Kidney epithelial cell (primary cell): ENCODE results near the gene DTNB. TPM values are rescaled to one million over a fixed set of nuclear protein-coding genes. Genes with fewer than 3 reads are reported as not detected.
"Not testable (repeated sequence)": the region's sequence is repeated elsewhere in the genome, so short reads cannot be mapped to it uniquely, and the experiment has no call there.

Experiments
- DNase-seq: peaks from one replicate; pipeline ENCODE4 v3.0.0-alpha.2; 2010; ENCODE audit warnings: low read depth
- H3K27me3 ChIP-seq: 2 replicates; pipeline ENCODE4 v1.6.0; 2011; ENCODE audit warnings: low read length; ENCODE audit not compliant: control insufficient read depth, insufficient read depth
- H3K36me3 ChIP-seq: 2 replicates; pipeline ENCODE4 v1.5.1; 2011; ENCODE audit warnings: low read length; ENCODE audit not compliant: control insufficient read depth, insufficient read depth
- H3K4me3 ChIP-seq: 2 replicates; pipeline ENCODE4 v1.5.1; 2011; ENCODE audit warnings: low read depth, mild to moderate bottlenecking, control low read depth, low read length
- total RNA-seq: library from RNA; depleted of rRNA; stranded (reverse); fragments of >200 nt; gene quantifications from 2 replicates; pipeline ENCODE4 v1.2.3, GENCODE V29; 2015
- TF ChIP-seq, protein P1 (sequence below): IDR thresholded peaks from 2 replicates; pipeline ENCODE4 v1.5.1; 2011; ENCODE audit warnings: mild to moderate bottlenecking, moderate library complexity, low read length, control low read depth, inconsistent platforms; ENCODE audit not compliant: insufficient read depth, poor library complexity, severe bottlenecking

Gene DTNB
- total RNA-seq, 1 donor from 2014 or later, result 16.9 TPM

DNA sequence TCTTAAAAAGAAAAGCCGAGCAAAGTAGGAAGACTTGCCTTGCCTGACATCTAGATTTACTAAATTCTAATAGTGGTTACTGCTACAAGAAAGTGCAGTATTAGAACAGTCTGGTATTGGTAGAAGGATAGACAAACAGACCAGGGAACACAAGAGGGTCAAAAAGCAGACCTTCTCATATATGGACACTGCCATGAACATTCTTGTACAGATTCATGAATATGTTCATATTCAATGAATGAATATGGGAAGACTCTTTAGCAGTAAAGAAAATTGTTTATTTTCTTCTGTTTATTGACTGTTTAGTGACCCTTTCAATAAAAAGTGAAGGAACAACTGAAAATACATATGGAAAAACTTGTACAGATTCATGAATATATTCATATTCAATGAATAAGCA, 37.6 kb downstream of the DTNB start:
- Histone ChIP-seq H3K4me3 (no peak overlapping the region), H3K27me3 (no peaks in the 10 kb centered on the region), H3K36me3 (no peaks in the 10 kb centered on the region)
- TF ChIP-seq, protein P1, sequence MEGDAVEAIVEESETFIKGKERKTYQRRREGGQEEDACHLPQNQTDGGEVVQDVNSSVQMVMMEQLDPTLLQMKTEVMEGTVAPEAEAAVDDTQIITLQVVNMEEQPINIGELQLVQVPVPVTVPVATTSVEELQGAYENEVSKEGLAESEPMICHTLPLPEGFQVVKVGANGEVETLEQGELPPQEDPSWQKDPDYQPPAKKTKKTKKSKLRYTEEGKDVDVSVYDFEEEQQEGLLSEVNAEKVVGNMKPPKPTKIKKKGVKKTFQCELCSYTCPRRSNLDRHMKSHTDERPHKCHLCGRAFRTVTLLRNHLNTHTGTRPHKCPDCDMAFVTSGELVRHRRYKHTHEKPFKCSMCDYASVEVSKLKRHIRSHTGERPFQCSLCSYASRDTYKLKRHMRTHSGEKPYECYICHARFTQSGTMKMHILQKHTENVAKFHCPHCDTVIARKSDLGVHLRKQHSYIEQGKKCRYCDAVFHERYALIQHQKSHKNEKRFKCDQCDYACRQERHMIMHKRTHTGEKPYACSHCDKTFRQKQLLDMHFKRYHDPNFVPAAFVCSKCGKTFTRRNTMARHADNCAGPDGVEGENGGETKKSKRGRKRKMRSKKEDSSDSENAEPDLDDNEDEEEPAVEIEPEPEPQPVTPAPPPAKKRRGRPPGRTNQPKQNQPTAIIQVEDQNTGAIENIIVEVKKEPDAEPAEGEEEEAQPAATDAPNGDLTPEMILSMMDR, result no peak
- DNase-seq, result no peak

GRCh38 chr2:25633801-25634200, 39.6 kb downstream of the DTNB start:
- H3K27me3 ChIP-seq, DNase-seq, H3K36me3 ChIP-seq, H3K4me3 ChIP-seq: not testable (repeated sequence)

DNA sequence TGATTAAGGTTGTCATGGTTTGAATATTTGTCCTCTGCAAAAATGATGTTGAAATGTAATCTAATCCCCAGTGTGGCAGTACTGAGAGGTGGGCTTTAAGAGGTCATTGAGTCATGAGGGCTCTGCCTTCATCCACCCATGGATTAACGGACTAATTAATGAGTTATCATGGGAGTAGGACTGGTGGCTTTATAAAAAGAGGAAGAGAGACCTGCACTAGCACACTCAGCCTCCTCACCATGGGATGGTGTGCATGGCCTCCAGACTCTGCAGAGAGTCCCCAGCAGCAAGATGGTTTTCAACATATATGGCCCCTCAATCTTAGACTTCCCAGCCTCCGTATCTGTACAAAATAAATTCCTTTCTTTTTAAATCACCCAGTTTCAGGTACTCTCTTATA, 41.0 kb downstream of the DTNB start:
- Histone ChIP-seq H3K27me3 (no peaks in the 10 kb centered on the region), H3K4me3 (no peak overlapping the region), H3K36me3 (no peaks in the 10 kb centered on the region)
- TF ChIP-seq, protein P1, result no peak
- no peak for DNase-seq

- Histone ChIP-seq H3K4me3 (no peak overlapping the region), H3K36me3 (no peaks in the 10 kb centered on the region), H3K27me3 (no peaks in the 10 kb centered on the region)
- TF ChIP-seq, protein P1, result no peak
- no peak for DNase-seq
These were observed 48.7 kb downstream of the DTNB start for GRCh38 chr2:25624635-25625034.

DNA sequence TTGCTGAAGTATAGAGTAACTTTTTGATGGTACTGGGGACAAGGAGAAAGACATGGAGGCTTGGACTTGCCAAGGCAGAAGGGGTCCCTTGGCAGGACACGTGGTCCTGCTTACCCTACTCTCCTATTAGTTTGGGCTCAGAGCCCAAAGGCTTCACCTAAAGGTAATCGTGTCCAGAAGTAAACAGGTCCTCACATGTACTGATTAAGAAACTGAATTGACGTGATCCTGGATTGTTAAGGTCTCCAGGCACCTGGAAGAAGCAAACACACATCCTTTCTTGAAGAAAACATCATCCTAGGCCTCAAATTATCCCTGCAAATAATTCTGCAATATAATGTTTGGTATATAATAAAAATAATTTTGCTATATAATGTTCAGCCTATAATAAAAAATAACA, 50.0 kb downstream of the DTNB start:
- no peaks in the 10 kb centered on the region for H3K36me3 ChIP-seq
- H3K4me3 ChIP-seq, result no peak overlapping the region
- no peaks in the 10 kb centered on the region for H3K27me3 ChIP-seq
- DNase-seq, result no peak
- TF ChIP-seq, protein P1, result no peak

DNA sequence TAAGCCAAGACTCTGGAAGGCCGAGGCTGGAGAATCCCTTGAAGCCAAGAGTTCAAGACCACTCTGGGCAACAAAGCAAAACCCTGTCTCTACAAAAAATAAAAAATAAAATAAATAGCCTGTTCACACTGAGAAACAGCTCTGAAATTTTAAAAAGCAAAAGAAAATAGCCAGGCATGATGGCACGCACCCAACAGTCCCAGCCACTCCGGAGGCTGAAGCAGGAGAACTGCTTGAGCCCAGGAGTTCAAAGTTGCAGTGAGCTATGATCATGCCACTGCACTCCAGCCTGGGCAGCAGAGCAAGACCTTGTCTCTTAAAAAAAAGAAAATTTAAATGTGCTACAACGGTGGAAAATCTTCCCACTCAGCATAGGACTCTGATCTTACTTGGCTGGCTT, 52.7 kb downstream of the DTNB start:
- TF ChIP-seq, protein P1, result no peak
- DNase-seq, result no peak
- Histone ChIP-seq H3K36me3 (no peaks in the 10 kb centered on the region), H3K4me3 (no peak overlapping the region), H3K27me3 (no peaks in the 10 kb centered on the region)
